Measurements from ENCODE around the gene AASDHPPT.
"Not testable (repeated sequence)": the region's sequence is repeated elsewhere in the genome, so short reads cannot be mapped to it uniquely, and the experiment has no call there.

Gene AASDHPPT

GRCh38 chr11:106077609-106078455 is at the start of gene AASDHPPT:
Gene AASDHPPT (plus strand): TSS chr11:106077662. CDS start chr11:106077711, 49 bp downstream.
- peak; percentile 90 for DNase-seq

- no peak for DNase-seq
These were observed 46.9 kb upstream of the AASDHPPT start for GRCh38 chr11:106030609-106031008.

- DNase-seq, result no peak
These were observed 46.2 kb upstream of the AASDHPPT start for GRCh38 chr11:106031202-106031810.

GRCh38 chr11:106031936-106032335 is 45.5 kb upstream of the AASDHPPT start:
- no peak for DNase-seq

DNA sequence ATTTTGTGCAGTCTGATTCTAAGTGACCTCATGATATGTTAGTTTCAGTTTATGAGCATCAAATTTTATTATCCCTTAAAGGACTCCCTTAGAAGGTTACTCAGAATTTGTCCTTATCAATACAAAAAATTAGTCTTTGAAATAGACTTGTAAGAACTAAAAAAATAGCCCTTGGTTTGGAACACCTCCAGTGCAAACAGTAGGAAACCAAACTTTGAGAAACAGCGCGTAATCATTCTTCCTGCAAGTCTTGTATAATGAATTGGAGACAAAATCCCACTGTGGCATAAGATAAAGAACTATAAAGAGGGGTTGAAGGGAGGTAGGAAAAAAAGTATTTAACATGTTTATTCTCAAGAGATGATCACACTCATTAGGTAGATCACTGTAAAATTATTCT is 44.6 kb upstream of the AASDHPPT start:
- DNase-seq, result no peak

- DNase-seq, result no peak
These were observed 33.9 kb upstream of the AASDHPPT start for GRCh38 chr11:106043540-106043939.

GRCh38 chr11:106047631-106048030 is 29.8 kb upstream of the AASDHPPT start:
- no peak for DNase-seq

GRCh38 chr11:106049727-106050476 is 27.6 kb upstream of the AASDHPPT start:
- DNase-seq, result no peak

- DNase-seq, result no peak
These were observed 26.4 kb upstream of the AASDHPPT start for GRCh38 chr11:106051103-106051502.

GRCh38 chr11:106058377-106058776 is 19.1 kb upstream of the AASDHPPT start:
- DNase-seq, result not testable (repeated sequence)

- no peak for DNase-seq
These were observed 17.8 kb upstream of the AASDHPPT start for GRCh38 chr11:106059617-106060016.

GRCh38 chr11:106061249-106061784 is 16.1 kb upstream of the AASDHPPT start:
- no peak for DNase-seq

- no peak for DNase-seq
These were observed 15.2 kb upstream of the AASDHPPT start for GRCh38 chr11:106061954-106062949.

- DNase-seq, result no peak
These were observed 14.5 kb upstream of the AASDHPPT start for GRCh38 chr11:106063009-106063408.

DNA sequence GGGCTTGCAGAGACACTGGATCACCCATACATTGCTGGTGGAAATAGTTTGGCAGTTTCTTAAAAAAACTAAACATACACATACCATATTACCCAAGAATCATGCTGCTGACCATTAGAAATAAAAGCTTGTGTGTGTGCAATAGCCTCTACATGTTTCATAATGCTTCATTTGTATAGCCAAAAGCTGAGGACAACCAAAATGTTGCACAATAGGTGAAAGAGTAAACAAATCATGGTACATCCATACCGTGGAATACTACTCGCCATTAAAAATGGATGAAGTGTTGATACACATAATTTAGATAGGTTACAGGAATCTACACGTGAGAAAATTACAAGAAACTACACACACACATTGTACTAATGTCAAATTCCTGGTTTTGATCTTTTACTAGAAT is 6.9 kb upstream of the AASDHPPT start:
- DNase-seq, result no peak

DNA sequence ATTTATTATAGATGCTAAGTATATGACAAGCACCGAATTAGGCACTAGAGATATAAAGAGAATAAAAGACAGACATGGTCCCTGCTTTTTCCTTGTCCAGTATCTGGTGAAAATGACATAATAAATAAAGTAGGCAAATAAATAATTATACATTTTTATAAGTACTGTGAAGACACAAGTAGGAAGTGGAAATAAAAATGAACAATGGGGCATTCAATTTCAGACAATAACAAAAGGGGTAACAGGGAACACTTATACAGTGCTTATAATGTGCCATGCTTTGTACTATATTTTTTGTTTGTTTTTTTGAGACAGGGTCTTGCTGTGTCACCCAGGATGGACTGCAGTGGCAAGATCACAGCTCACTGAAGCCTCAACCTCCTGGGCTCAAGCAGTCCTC is 4.7 kb upstream of the AASDHPPT start:
- no peak for DNase-seq

DNA sequence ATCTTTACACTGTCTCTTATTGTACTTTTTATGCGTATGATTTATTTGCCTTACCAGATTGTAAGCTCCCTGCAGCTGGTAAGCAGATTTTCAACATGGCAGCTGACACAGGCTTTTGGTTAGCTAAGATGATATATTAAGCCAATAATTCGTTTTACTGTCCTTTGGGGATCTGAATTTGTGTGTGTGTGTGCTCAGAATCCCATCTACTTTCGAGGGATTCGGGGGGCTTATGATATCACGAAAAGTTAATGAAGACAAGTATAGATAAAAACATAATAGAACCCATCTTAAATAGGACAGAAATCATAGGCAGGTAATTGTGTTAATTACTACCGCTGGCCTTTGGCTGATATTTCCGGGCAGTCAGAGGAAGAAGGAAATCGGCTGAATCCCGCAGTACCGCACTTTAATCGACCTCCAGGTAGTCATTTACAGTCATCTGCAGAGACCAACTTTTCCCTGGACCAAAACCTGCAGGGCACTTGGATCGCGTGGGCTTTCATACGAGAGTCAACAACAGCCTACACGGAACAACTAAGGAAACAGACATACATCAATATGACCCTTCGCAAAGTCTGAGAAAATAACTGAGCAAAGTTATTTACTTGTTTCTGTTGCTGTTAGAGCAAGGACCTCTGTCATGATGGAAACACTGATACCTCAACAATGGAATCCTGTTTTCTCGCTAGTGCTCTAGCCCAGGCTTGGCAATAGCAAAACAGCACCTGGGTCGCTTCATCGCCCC is 1.1 kb upstream of the AASDHPPT start:
- DNase-seq, result no peak

DNA sequence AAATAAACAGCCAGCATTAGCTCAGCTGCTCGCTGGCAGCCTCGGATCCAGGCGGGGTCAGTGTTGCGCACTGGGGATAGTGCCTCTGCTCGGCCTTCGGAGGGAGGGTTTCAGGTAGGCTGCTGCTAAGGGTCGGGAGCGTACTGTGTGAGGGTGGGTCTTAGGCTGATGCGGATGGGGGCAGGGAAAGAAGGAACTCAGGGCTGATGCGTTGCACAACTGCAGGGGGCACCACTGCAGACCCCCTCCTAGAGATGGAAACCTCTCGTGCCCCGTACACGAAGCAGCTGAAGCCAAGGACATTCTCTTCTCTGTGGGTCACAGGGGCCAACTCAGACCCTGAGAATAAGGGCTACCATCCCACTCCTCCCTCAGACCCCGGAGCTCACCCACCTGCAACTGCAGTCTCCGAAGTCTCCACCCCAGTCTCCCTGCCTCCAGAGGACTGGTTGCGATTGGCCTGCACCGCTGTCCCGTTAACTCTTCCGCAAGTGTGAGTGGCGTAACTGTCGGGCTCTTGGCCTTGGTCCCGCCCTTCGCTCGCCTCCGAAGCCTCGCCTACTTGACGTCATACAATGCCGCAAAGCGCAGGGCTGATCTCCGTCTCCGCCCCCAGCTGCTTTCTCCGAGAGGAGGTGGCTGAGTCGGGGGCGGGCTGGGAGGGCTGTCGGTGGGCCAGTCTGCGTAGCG is 398 bp upstream of the AASDHPPT start, which contains the start of gene KBTBD3:
Gene KBTBD3, minus strand, starts transcription at position 429 of the 690 bp plus-strand sequence. CDS start 18,250 bp downstream, outside the sequence.
- peak; percentile 100 for DNase-seq

DNA sequence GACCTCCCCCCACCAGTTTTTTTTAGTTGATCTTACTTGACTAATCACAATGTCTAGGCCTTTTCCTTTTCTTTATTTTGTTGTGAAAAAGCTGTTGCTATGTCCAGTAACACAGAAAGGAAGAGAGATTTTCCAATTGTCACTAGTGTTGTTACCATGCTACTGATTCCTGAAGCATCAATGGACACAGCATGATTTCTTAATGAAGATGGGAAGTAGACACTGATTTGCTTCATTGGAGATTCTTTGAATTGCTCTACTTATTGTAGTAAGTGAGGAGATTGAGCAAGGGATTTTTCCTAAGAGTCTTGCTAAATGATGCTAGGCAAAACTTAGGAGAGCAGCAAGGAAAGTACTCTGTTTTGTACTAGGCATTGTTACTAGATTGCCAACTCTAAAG is 4.6 kb downstream of the AASDHPPT start:
- DNase-seq, result no peak

- DNase-seq, result no peak
These were observed 8.7 kb downstream of the AASDHPPT start for GRCh38 chr11:106086135-106086534.

Measured in eye (tissue), 1 donor.